NCI-H446 (cell line): ENCODE results near the gene OLA1.

ENCODE experiments used
- DNase-seq, 2 experiments: peaks; one replicate each; lab custom pipeline; 2025; lab: John Stamatoyannopoulos, UW

Gene OLA1

GRCh38 chr2:174035117-174035635 lies 213.2 kb downstream of the OLA1 start:
- no peak for DNase-seq

GRCh38 chr2:174033163-174033550 lies 215.2 kb downstream of the OLA1 start:
- DNase-seq, result no peak

GRCh38 chr2:174031226-174031625 lies 217.1 kb downstream of the OLA1 start:
- DNase-seq, result no peak

GRCh38 chr2:174028935-174029334 lies 219.4 kb downstream of the OLA1 start:
- no peak for DNase-seq

GRCh38 chr2:174027956-174028355 lies 220.4 kb downstream of the OLA1 start:
- DNase-seq, result no peak

- no peak for DNase-seq
Observed at GRCh38 chr2:174026122-174026845, 222.0 kb downstream of the OLA1 start.

GRCh38 chr2:174025271-174026121 lies 222.8 kb downstream of the OLA1 start:
- DNase-seq, result no peak

GRCh38 chr2:174024524-174025270 lies 223.6 kb downstream of the OLA1 start:
- peak; percentile 11 to 71 for DNase-seq

GRCh38 chr2:174023591-174024523 lies 224.5 kb downstream of the OLA1 start:
- DNase-seq, result peak in 1 of 2 experiments; percentile 24
